Stimulated activated CD4-positive, alpha-beta T cell treated with anti-CD3 and anti-CD28 coated beads, Interleukin-4, amount 100 ng/mL, for 48 hours (primary cell): ENCODE data around the gene INTS15.

Source experiments
- DNase-seq, 2 donors: peaks; one replicate each; pipeline ENCODE4 v3.0.0-alpha.2; 2020; ENCODE audit warnings: low read depth in 2 of 2

INTS15 gene

DNA sequence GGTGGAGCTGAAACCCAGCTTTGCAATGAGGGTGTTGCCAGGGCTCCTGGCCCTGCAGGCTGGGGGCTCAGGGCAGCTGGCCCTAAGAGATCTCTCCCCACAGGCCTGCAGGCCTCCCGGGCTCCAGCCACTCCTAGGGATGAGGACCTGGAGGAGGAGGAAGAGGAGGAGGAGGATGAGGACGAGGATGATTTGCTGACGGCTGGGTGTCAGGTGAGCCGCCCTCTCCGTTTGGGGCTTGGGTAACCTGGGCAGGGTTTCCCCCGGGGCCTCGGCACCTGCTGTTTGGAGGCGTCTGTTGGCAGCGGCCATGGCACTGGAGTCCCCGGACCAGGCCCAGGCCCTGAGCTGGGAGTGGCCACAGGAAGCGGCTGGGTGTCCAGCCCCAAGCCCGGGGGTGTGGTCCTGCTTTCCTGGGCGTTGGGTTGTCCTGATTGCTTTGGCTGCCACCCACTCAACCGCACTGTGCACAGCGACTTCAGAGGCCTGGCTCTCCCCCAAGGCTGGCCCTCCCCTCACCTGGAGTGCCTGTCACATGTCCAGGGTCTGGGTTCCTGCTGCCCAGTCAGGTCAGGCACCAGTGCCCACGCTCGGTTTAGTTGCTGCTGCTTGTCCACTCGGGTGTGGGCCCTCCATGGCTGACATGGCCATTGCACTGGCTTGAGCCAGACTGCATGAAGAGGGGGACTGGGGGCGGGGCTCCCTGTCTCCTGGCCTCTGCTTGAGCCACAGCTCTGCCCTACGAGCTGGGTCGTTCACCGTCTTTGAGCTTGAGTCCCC is 53.2 kb downstream of the INTS15 start:
- DNase-seq, result no peak

DNA sequence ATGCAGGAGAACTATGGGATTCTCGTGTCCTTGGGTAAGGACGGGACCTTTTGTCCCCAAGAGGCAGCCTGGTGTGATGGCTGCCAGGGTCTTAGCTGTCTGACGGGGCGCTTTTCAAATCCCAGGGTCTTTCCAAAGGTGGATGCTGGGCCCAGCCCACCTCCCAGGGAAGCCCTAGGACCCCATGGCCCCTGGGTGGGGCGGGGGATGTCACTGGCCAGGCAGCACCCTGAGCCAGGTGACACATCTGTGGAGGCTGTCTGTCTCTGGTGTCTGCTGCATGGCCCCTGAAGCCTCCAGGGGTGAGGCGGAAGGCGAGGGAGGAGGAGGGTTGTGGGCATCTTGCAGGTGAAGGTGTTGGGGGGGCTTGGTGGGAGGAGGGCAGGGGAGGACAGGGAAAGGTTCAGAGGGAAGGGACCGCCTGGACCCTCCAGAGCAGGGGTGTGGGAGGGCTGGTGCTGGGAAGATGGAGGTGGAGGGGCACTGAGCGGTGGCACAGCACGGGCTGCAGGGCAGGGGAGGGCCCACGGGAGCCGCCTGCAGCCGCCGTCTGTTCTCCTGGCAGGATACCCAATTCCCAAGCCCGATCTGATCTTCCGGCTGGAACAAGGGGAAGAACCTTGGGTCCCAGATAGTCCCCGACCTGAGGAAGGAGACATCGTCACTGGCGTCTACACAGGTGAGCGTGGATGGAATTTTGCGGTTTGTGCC is 54.2 kb downstream of the INTS15 start:
- DNase-seq, result no peak

DNA sequence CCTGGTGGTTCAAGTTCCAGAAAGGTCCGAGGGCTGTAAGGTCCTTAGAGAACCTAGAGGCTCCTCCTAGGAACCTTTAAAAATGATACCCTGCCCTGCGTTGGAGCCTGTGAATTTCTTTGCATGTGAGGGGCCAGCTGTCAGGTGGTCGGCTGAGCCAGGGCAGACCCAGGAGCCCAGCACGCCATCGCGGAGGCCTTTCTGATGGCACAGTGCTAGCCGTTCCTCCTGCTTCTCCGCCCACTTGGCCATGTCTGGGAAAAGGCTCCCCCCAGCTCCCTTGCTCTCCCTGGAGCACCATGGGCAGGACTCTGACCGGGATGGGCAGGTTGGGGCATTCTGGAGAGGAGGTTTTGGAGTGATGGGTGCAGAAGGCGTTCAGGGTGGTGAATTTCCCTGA is 54.9 kb downstream of the INTS15 start:
- no peak for DNase-seq

DNA sequence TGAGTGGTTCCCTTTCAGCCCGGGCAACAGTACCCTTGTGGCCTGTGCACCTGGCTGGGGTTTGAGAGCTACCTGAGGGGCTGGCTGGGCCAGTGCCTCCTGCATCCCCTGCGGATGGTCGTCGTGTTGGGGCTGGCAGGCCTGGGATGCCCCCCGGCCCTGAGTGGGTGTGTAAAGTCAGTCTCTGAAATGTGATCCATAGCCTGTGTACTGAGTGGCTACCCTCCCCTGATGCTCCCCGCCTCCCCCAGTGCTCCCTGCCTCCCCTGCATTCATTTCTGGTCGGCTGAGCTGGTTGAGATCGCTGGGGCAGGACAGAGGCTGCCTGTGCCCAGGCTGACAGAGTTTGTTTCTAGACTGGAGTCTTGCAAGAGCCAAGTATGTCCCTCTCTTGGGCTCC is 56.6 kb downstream of the INTS15 start:
- no peak for DNase-seq

DNA sequence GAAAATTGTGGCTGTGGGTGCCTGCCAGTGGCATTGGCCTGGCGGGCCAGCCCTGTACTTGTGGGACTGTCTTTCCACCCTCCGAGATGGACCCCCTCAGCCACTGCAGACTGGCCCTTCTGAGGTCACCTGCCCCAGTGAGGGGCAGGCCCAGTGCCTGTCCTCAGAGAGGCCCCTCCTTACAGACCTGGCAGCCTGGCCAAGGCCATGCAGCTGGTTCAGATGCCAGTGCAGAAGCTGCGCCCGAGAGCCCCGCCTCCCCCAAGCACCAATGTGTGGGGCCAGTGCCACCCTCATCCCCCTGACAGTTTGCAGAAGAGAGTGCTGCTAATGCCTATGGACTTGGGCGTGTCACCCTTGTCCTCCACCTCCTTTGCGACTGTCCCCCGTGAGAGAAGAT is 57.3 kb downstream of the INTS15 start:
- DNase-seq, result no peak

DNA sequence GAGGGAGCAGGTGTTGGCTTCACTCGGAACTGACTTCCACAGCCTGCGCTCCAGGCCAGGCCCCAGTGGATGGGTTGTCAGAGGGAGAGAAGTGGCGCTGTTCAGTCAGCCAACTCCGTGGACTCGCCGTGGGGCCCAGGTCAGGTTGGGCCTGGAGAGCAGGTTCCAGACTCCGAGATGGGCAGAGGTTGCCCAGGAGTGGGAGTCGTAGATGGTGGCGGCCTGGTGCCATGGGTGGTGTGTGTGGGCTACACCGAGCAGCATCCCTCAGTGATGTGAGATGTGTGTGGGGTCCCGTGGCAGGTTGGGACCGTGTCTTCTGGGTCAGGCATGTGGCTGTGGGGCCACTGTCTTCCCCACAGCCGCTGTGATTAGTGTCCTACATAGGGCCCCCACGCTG is 57.7 kb downstream of the INTS15 start:
- no peak for DNase-seq

DNA sequence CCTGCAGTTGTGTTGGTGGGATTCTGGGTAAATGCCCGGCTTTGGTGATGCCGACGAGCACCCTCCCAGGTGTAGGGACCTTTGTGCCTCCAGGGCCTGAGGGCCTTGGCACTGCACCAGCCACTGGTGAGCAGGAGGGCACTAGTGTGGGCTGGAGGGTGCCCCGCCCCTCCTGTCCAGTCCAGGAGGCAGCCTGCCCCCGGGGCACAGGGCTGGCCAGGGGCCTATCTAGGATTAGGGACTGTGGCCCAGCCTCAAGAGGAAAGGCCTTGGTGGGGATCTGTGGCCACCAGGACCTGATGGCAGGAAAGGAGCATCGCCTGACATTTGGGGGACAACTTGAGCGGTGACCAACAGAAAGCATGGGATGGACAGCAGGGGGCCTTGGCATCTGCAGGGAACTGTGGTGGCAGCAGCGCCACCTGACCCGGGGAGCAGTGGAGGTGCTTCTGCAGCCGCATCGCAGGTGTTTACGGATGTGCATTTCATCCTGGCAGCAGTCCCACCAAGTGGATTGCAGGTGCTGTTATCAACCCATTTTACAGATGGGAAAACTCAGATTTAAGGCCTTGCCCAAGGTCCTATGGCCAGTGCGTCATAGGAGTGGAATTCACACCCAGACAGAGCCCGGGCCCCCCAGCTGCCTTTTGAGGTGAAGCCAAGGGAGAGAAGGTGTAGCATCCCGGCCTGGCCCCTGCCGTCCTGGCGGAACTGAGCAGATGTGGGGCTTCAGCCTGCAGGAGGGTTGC is 58.4 kb downstream of the INTS15 start:
- no peak for DNase-seq

DNA sequence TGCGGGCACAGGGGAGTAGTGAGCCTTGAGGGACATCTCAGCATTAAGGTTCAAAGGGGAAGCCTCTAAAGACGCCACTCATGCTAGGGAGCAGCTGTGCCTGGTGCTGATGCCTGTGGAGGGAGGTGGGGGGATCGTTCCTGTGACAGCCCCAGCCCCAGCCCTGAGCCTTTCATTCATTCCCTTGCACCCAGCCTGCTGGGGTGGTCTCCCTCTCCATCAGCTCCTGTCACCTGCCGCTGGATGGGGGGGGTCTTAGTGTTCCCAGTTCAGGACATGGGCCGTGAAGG is 58.9 kb downstream of the INTS15 start:
- DNase-seq, result no peak

DNA sequence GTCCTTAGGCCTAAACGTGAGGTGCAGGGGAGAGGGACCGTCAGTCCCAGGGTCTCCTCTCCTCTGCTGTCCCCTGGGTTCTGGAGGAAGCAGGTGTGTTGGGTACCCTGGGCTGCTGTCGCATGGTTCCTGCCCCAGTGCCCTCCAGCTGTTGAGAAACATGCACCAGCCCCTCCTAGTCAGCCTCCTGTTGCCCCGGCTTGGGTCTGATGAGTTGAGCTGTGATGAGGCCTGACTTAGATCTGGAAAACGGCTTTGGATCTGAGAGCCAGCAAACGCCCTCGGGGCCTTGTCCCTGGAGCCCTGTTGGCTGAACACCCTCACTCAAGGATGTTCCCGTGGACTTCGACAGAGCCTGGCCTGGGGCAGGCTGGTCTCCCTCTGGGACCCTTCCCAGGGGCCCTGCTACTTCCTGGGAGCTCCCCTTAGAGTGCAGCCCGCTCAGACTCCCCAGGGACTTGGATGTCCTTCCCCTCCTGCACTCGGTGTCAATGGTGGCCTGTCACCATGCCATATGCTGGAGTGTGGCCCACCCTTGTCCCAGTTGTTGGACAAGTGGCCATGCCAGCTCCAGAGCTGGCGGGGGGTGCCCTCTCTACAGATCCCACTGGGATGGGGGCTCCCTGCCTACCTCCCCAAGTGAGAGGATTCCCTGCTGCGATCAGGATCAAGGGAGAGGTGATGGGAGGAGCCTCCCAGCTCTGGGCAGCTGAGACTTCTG is 59.6 kb downstream of the INTS15 start:
- DNase-seq, result no peak

DNA sequence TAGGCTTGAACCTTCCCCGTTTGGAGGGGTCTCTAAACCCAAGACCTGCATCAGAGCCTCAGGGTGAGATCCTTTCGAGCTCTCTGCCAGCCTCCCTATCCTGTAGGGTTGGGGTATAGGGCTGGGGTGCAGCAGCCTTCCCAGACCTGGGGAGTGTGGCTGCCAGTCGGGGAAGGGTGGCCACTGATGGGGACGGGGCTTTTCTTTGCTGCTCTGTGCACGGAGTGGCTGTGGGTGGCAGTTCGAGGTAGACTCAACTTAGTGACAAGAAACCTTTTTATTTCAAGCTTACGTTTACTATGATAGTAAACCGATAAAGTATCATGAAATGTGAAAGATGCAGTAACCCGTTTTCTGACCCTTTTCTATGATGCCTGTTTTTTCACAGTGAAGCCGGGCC is 60.3 kb downstream of the INTS15 start:
- DNase-seq, result no peak

DNA sequence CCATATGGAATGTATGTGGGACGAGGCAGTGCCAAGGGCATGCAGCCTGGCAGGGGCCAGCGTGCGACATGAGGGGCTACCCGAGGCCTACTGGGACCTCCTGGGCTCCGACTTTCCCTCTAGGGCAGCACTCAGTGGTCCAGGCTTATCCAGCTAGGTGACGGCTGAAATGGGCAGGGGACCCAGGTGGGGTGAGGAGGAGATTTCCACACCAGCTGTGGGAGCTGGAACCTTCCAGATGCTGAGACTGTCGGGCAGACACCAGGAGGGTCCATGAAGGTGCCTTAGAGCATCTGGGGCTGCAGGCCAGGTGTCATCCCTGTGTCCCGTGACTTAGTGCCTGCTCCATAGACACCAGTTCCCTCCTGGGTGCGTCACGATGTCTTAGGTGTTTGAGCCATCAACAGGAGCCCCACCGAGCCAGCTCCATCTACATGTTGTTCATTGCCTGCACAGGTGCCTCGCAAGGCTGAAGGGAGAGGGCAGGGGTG is 60.7 kb downstream of the INTS15 start:
- DNase-seq, result no peak

DNA sequence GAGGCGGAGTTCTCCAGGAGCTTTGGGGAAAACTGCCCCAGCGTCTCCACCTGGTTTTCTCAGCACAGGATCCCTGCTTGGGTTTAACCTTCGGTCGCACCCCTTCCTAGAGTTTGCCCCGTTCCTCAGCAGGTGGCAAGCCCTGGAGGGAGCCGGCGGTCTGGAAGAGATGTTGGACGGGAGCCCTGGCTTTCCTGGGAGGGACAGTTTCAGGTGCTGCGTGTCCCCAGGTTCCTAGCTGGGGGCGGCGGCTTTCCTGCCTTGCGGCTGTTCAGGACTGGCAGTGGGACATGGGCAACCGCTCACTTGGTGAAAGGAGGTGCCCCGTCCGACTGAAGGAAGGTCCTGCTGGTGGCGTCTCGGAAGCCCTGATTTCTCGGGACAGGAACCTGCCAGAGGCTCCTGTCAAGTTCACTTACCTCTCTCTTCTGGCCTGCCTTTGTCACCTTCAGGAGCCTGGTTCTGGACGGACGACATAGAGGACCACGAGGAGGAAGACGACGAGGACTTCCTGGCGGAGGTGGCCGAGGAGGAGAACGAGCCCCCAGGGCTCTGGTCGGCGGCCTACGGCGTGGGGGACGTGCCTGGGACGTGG is 62.1 kb downstream of the INTS15 start:
- DNase-seq, result no peak

DNA sequence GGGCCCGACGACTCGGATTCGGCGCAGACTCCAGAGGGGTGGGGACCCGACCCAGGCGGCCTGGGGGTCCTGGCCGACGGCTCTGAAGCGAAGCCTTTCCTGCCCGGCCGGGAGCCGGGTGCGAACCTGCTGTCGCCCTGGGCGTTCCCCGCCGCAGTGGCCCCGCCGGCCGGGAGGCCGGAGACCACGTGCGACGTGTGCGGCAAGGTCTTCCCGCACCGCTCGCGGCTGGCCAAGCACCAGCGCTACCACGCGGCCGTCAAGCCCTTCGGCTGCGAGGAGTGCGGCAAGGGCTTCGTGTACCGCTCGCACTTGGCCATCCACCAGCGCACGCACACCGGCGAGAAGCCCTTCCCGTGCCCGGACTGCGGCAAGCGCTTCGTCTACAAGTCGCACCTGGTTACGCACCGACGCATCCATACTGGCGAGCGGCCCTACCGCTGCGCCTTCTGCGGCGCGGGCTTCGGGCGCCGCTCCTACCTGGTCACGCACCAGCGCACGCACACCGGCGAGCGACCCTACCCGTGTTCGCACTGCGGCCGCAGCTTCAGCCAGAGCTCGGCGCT is 62.7 kb downstream of the INTS15 start:
- DNase-seq, result no peak

DNA sequence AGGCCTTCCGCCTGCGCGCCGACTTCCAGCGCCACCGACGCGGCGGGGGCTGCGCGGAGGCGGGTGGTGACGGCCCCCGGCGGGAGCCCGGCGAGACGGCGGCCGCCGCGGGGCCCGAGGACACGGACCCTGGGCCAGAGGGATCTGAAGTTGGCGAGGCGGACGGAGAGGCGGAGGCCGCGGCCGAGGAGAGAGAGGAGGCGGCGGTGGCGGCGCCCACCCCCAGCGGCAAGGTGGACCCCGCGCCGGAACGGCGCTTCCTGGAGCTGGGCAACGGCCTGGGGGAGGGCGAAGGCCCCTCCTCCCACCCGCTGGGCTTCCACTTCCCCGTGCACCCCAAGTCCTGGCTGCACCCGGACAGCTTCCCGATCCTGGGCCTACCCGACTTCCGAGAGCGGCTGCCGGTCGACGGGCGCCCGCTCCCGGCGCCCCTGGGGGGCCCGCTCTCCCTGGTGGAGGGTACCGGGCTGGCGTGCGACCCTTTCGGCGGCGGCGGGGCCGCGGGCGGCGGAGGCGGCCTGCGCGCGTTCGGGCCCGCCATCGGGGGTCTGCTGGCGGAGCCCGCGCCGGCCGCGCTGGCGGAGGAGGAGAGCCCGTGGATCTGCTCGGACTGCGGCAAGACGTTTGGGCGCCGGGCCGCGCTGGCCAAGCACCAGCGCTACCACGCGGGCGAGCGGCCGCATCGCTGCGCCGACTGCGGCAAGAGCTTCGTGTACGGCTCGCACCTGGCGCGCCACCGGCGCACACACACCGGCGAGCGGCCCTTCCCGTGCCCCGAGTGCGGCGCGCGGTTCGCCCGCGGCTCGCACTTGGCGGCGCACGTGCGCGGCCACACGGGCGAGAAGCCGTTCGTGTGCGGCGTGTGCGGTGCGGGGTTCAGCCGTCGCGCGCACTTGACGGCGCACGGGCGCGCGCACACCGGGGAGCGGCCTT is 63.5 kb downstream of the INTS15 start:
- DNase-seq, result no peak

DNA sequence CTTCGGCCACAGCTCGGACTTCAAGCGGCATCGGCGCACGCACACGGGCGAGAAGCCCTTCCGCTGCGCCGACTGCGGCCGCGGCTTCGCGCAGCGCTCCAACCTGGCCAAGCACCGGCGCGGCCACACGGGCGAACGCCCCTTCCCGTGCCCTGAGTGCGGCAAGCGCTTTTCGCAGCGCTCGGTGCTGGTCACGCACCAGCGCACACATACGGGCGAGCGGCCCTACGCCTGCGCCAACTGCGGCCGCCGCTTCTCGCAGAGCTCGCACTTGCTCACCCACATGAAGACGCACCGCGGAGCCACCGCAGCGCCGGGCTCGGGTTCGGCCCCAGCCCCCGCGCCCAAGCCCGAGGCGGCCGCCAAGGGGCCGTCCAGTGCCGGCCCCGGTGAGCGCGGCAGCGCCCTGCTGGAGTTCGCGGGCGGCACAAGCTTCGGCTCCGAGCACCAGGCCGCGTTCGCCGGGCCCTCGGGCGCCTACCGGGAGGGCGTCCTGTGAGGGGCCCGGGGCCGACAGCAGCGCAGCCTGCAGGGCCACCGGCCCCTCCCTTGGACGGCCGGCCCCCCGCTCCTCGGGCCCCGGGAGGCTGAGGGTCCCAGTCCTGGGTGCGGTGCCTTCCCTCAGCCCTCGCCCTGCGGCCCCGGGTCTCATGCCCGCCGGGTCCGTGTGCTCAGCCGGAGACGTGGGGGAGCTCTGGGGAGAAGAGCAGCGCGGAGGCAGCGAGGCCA is 64.5 kb downstream of the INTS15 start:
- DNase-seq, result no peak

DNA sequence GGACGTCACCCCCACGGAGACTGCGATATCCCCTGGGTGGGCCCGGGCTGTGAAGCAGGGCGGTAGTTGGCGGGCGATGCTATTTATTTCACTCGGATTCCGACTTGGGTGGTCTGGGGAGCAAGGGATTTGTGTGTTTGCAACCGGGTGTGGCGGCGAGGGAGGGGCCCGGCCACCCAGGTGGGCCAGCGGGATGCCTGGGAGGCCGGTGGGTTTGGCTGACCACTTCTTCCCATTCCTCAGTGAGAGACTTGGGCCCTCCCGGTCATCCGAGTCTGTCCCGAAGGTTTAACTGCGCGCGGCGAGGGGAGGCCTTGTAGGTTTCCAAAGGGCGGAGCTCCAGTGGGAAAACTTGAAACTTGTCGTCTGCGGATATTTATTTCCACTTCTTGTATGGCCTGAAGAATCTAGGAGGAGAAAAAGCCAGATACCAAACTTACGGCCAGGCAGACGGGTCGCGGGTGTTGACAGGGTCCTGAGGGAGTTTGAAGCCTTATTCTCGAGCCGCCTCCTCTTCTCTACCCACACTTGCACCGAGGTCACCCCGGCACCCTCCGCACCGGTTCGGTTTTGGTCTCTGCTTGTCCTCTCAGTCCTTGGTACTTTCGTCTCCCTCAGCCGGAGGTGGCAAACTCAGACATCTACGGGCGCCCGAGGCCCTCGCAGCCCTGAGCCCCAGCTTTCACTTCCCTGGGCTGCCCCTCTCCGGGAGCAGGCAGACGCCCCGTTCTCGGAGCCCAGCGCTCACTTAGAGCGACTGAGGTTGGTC is 65.2 kb downstream of the INTS15 start:
- DNase-seq, result no peak

DNA sequence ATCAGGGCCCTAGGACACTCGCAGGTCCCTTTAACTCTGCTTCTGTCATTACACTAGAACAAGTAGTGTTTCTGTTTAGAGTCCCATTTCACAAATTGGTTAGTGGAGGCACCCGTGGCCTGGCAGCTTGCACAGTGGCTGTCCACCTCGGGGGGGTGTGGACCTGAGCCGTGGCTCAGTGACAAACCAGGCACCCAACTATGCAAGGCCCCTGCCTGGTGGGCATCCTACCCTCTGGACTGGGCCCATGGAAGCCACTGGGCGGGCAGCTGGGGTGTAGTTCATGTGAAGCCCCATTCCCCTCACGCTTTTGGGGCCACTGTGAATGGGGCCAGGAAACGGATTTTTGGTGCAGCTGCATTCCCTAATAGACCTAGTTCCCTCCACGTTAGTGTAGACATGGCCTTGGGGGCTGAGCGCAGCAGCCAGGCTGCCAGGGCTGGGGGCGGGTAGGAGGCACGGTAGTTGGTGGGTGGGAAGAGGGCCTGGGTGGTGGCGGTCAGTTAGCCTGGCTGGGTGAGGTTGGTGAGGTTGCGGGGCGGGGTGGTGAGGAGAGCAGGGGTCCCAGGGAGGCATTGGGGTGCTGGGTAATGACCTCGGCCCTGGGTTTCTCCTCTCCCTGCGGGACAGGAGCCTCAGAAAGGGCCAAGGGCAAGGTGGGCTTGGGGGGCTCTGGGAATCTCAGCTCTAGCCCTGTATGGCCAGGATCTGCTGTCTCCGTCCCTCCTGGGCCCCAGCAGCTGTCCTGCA is 66.0 kb downstream of the INTS15 start:
- DNase-seq, result no peak

DNA sequence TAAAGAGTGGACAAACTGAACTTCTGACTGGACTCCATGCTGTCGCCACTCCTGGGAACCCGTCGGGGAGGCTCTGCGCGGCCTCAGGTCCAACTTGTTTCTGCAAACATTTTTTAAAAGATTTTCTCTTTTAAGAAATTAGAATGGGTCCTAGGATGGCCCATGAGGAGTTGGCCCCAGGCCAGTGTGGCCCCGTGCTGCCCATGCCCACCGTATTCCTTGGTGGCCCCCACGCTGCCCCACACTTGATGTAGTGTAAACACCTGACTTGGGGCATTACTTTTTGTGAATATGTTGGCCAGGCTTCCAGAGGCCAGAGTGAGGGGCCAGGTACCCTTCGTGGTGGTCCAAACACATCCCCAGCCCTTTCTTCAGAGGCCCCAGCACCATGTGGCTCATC is 66.6 kb downstream of the INTS15 start:
- DNase-seq, result no peak
